Breast epithelium (tissue), 3 donors: Measurements from ENCODE around the gene FGFR1OP2.

Experiments
- POLR2A ChIP-seq: fragments of 450-650 bp; IDR thresholded peaks from one replicate; pipeline ENCODE4 v1.6.1; 2016; ENCODE audit warnings: antibody characterized with exemption, mild to moderate bottlenecking, moderate library complexity
- POLR2AphosphoS5 ChIP-seq, 3 donors: sonication (generic); formaldehyde crosslinking; IDR thresholded peaks; one replicate each; pipeline ENCODE4 v1.6.1; 2017; ENCODE audit warnings: antibody characterized with exemption in 3 of 3
- TF ChIP-seq, protein P1 (sequence below), 3 donors: fragments of 450-650 bp; IDR thresholded peaks; one replicate each; pipeline ENCODE4 v1.5.1; 2016 to 2017; ENCODE audit warnings: antibody characterized with exemption in 3 of 3, mild to moderate bottlenecking in 3 of 3, moderate library complexity in 3 of 3

DNA sequence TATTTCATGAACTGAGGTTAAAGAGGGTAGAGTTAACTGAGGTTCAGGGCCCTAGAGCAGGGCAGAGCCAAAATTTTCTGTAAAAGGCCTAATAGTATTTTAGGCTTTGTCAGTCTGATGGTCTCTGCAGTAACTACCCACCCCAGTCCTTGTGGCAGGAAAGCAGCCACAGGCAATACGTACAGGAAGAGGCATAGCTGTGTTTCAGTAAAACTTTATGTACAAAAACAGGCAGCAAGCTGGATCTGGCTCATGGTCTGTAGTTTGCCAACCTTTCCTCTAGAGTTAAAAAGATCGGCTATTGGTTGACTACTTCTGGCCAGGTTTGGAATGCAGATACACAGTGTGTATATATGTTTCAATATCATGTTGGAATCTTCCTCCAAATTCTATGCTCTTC lies 58.7 kb downstream of the FGFR1OP2 start:
- TF ChIP-seq POLR2A (no peak), POLR2AphosphoS5 (IDR thresholded peaks at IDR 0.05) (no peak)
- TF ChIP-seq, protein P1, sequence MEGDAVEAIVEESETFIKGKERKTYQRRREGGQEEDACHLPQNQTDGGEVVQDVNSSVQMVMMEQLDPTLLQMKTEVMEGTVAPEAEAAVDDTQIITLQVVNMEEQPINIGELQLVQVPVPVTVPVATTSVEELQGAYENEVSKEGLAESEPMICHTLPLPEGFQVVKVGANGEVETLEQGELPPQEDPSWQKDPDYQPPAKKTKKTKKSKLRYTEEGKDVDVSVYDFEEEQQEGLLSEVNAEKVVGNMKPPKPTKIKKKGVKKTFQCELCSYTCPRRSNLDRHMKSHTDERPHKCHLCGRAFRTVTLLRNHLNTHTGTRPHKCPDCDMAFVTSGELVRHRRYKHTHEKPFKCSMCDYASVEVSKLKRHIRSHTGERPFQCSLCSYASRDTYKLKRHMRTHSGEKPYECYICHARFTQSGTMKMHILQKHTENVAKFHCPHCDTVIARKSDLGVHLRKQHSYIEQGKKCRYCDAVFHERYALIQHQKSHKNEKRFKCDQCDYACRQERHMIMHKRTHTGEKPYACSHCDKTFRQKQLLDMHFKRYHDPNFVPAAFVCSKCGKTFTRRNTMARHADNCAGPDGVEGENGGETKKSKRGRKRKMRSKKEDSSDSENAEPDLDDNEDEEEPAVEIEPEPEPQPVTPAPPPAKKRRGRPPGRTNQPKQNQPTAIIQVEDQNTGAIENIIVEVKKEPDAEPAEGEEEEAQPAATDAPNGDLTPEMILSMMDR (IDR thresholded peaks at IDR 0.05), result no peak
